Measurements from ENCODE around the gene LIMS2.

The LIMS2 gene

GRCh38 chr2:127650041-127650784 is 25.1 kb downstream of the LIMS2 start:
- TF ChIP-seq ZNF8 (CRISPR knock-in tag; IDR thresholded peaks at IDR 0.05) (no peak), TOX (CRISPR knock-in tag; IDR thresholded peaks at IDR 0.05; ENCODE audit: borderline replicate concordance) (no peak), PPARA (CRISPR knock-in tag; IDR thresholded peaks at IDR 0.05; ENCODE audit: borderline replicate concordance) (no peak), OSR1 (CRISPR knock-in tag; IDR thresholded peaks at IDR 0.05) (no peak), ZFP30 (CRISPR knock-in tag; IDR thresholded peaks at IDR 0.05) (no peak), ESRRG (CRISPR knock-in tag; IDR thresholded peaks at IDR 0.05) (no peak), SNAI2 (CRISPR knock-in tag; IDR thresholded peaks at IDR 0.05) (no peak), BACH2 (CRISPR knock-in tag; IDR thresholded peaks at IDR 0.05; ENCODE audit: borderline replicate concordance) (no peak), RARB (CRISPR knock-in tag; IDR thresholded peaks at IDR 0.05) (no peak), ZFP3 (CRISPR knock-in tag; IDR thresholded peaks at IDR 0.05) (no peak), ZNF565 (CRISPR knock-in tag; conservative IDR thresholded peaks at IDR 0.05; ENCODE audit: low read depth) (no peak), GLIS3 (CRISPR knock-in tag; IDR thresholded peaks at IDR 0.05) (no peak), ZC3H10 (CRISPR knock-in tag; IDR thresholded peaks at IDR 0.05) (no peak), CREB5 (CRISPR knock-in tag; IDR thresholded peaks at IDR 0.05; ENCODE audit: low read depth) (no peak), ZNF70 (CRISPR knock-in tag; IDR thresholded peaks at IDR 0.05) (no peak), ISL1 (CRISPR knock-in tag; IDR thresholded peaks at IDR 0.05) (no peak)
- TF ChIP-seq, protein P1, sequence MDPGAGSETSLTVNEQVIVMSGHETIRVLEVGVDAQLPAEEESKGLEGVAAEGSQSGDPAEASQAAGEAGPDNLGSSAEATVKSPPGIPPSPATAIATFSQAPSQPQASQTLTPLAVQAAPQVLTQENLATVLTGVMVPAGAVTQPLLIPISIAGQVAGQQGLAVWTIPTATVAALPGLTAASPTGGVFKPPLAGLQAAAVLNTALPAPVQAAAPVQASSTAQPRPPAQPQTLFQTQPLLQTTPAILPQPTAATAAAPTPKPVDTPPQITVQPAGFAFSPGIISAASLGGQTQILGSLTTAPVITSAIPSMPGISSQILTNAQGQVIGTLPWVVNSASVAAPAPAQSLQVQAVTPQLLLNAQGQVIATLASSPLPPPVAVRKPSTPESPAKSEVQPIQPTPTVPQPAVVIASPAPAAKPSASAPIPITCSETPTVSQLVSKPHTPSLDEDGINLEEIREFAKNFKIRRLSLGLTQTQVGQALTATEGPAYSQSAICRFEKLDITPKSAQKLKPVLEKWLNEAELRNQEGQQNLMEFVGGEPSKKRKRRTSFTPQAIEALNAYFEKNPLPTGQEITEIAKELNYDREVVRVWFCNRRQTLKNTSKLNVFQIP (CRISPR knock-in tag; IDR thresholded peaks at IDR 0.05; ENCODE audit: borderline replicate concordance, low read depth), result no peak
- TF ChIP-seq, protein P2, sequence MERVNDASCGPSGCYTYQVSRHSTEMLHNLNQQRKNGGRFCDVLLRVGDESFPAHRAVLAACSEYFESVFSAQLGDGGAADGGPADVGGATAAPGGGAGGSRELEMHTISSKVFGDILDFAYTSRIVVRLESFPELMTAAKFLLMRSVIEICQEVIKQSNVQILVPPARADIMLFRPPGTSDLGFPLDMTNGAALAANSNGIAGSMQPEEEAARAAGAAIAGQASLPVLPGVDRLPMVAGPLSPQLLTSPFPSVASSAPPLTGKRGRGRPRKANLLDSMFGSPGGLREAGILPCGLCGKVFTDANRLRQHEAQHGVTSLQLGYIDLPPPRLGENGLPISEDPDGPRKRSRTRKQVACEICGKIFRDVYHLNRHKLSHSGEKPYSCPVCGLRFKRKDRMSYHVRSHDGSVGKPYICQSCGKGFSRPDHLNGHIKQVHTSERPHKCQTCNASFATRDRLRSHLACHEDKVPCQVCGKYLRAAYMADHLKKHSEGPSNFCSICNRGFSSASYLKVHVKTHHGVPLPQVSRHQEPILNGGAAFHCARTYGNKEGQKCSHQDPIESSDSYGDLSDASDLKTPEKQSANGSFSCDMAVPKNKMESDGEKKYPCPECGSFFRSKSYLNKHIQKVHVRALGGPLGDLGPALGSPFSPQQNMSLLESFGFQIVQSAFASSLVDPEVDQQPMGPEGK (CRISPR knock-in tag; IDR thresholded peaks at IDR 0.05; ENCODE audit: borderline replicate concordance), result no peak
- TF ChIP-seq, protein P3, sequence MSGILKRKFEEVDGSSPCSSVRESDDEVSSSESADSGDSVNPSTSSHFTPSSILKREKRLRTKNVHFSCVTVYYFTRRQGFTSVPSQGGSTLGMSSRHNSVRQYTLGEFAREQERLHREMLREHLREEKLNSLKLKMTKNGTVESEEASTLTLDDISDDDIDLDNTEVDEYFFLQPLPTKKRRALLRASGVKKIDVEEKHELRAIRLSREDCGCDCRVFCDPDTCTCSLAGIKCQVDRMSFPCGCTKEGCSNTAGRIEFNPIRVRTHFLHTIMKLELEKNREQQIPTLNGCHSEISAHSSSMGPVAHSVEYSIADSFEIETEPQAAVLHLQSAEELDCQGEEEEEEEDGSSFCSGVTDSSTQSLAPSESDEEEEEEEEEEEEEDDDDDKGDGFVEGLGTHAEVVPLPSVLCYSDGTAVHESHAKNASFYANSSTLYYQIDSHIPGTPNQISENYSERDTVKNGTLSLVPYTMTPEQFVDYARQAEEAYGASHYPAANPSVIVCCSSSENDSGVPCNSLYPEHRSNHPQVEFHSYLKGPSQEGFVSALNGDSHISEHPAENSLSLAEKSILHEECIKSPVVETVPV (CRISPR knock-in tag; IDR thresholded peaks at IDR 0.05), result no peak
- ATAC-seq, result peak; percentile 2; the same call in 1 of the 3 replicates

GRCh38 chr2:127649684-127650040 is 25.7 kb downstream of the LIMS2 start:
- peak; percentile 84 for ATAC-seq
- TF ChIP-seq ZNF70 (CRISPR knock-in tag; IDR thresholded peaks at IDR 0.05) (no peak), PPARA (CRISPR knock-in tag; IDR thresholded peaks at IDR 0.05; ENCODE audit: borderline replicate concordance) (no peak), TCF4 (CRISPR knock-in tag; IDR thresholded peaks at IDR 0.05; ENCODE audit: borderline replicate concordance) (no peak), CSDC2 (CRISPR knock-in tag; IDR thresholded peaks at IDR 0.05) (no peak)
- TF ChIP-seq, protein P2 (CRISPR knock-in tag; IDR thresholded peaks at IDR 0.05; ENCODE audit: borderline replicate concordance), result no peak

GRCh38 chr2:127649100-127649611 is 26.2 kb downstream of the LIMS2 start:
- ATAC-seq, result 0 out of 3 replicates have a peak, but pooled peaks have one; percentile 5
- TF ChIP-seq TOX (CRISPR knock-in tag; IDR thresholded peaks at IDR 0.05; ENCODE audit: borderline replicate concordance), result no peak
- TF ChIP-seq CREB5 (CRISPR knock-in tag; IDR thresholded peaks at IDR 0.05; ENCODE audit: low read depth), result no peak
- TF ChIP-seq ISL1 (CRISPR knock-in tag; IDR thresholded peaks at IDR 0.05), result no peak
- no peak for TF ChIP-seq ARNTL (CRISPR knock-in tag; IDR thresholded peaks at IDR 0.05; ENCODE audit: borderline replicate concordance, low read depth)
- TF ChIP-seq, protein P4, sequence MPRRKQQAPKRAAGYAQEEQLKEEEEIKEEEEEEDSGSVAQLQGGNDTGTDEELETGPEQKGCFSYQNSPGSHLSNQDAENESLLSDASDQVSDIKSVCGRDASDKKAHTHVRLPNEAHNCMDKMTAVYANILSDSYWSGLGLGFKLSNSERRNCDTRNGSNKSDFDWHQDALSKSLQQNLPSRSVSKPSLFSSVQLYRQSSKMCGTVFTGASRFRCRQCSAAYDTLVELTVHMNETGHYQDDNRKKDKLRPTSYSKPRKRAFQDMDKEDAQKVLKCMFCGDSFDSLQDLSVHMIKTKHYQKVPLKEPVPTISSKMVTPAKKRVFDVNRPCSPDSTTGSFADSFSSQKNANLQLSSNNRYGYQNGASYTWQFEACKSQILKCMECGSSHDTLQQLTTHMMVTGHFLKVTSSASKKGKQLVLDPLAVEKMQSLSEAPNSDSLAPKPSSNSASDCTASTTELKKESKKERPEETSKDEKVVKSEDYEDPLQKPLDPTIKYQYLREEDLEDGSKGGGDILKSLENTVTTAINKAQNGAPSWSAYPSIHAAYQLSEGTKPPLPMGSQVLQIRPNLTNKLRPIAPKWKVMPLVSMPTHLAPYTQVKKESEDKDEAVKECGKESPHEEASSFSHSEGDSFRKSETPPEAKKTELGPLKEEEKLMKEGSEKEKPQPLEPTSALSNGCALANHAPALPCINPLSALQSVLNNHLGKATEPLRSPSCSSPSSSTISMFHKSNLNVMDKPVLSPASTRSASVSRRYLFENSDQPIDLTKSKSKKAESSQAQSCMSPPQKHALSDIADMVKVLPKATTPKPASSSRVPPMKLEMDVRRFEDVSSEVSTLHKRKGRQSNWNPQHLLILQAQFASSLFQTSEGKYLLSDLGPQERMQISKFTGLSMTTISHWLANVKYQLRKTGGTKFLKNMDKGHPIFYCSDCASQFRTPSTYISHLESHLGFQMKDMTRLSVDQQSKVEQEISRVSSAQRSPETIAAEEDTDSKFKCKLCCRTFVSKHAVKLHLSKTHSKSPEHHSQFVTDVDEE (CRISPR knock-in tag; IDR thresholded peaks at IDR 0.05), result no peak
- no peak for TF ChIP-seq TCF4 (CRISPR knock-in tag; IDR thresholded peaks at IDR 0.05; ENCODE audit: borderline replicate concordance)
- TF ChIP-seq ZC3H10 (CRISPR knock-in tag; IDR thresholded peaks at IDR 0.05), result no peak
- TF ChIP-seq BACH2 (CRISPR knock-in tag; IDR thresholded peaks at IDR 0.05; ENCODE audit: borderline replicate concordance), result no peak
- TF ChIP-seq ZFP3 (CRISPR knock-in tag; IDR thresholded peaks at IDR 0.05), result no peak
